ENCODE results near the gene AMMECR1.

Gene AMMECR1

GRCh38 chrX:110208092-110208491 lies 109.8 kb downstream of the AMMECR1 start:
- no peak for FAIRE-seq

- no peak for FAIRE-seq
Measured at GRCh38 chrX:110204986-110205385, 112.9 kb downstream of the AMMECR1 start.

GRCh38 chrX:110201799-110202198 lies 116.1 kb downstream of the AMMECR1 start:
- FAIRE-seq, result no peak

- no peak for FAIRE-seq
Measured at GRCh38 chrX:110194977-110195376, 122.9 kb downstream of the AMMECR1 start.

GRCh38 chrX:110192516-110192915 lies 125.4 kb downstream of the AMMECR1 start:
- no peak for FAIRE-seq

GRCh38 chrX:110188701-110189558 lies 129.0 kb downstream of the AMMECR1 start:
- FAIRE-seq, result no peak

- FAIRE-seq, result no peak
Measured at GRCh38 chrX:110183314-110183713, 134.6 kb downstream of the AMMECR1 start.

GRCh38 chrX:110182865-110183264 lies 135.0 kb downstream of the AMMECR1 start:
- no peak for FAIRE-seq

- no peak for FAIRE-seq
Measured at GRCh38 chrX:110182362-110182761, 135.5 kb downstream of the AMMECR1 start.

GRCh38 chrX:110181459-110182137 lies 136.3 kb downstream of the AMMECR1 start:
- FAIRE-seq, result no peak

- FAIRE-seq, result no peak
Measured at GRCh38 chrX:110180928-110181310, 137.0 kb downstream of the AMMECR1 start.

GRCh38 chrX:110180176-110180927 lies 137.5 kb downstream of the AMMECR1 start:
- FAIRE-seq, result no peak

GRCh38 chrX:110178179-110178865 lies 139.6 kb downstream of the AMMECR1 start:
- FAIRE-seq, result no peak

- no peak for FAIRE-seq
Measured at GRCh38 chrX:110175696-110176095, 142.2 kb downstream of the AMMECR1 start.

- FAIRE-seq, result no peak
Measured at GRCh38 chrX:110175146-110175545, 142.7 kb downstream of the AMMECR1 start.

GRCh38 chrX:110173192-110174175 lies 144.4 kb downstream of the AMMECR1 start:
- no peak for FAIRE-seq

GRCh38 chrX:110172215-110172614 lies 145.7 kb downstream of the AMMECR1 start:
- no peak for FAIRE-seq

- no peak for FAIRE-seq
Measured at GRCh38 chrX:110171442-110171841, 146.4 kb downstream of the AMMECR1 start.

GRCh38 chrX:110170029-110170428 lies 147.9 kb downstream of the AMMECR1 start:
- FAIRE-seq, result no peak

- no peak for FAIRE-seq
Measured at GRCh38 chrX:110168585-110168984, 149.3 kb downstream of the AMMECR1 start.

- no peak for FAIRE-seq
Measured at GRCh38 chrX:110167952-110168451, 149.9 kb downstream of the AMMECR1 start.

Measured in endometrium (tissue), 2 donors.